ENCODE results near the gene EPN2. TPM values are rescaled to one million over a fixed set of nuclear protein-coding genes. Genes with fewer than 3 reads are reported as not detected.

Gene EPN2
- total and polyA plus RNA-seq, 7 donors, result 11.6 to 36.0 (median 25.3) TPM

GRCh38 chr17:19363114-19363438 is 125.9 kb downstream of the EPN2 start:
- peak overlapping the region; percentile 76 for H3K27ac ChIP-seq
- WGBS, 3 donors, result 21 to 26% (median 23%) methylated on average over 14 of the region's 14 CpGs
- DNase-seq, result no peak
- H3K27me3 ChIP-seq (ENCODE audit: insufficient read depth in 3 of 3, low read length in 2 of 3), result no peaks in the 10 kb centered on the region
- intact Hi-C loops (cut with DNase I), result loop anchor here (2.0 to 10.0 kb wide), 4 partner anchors 84 to 404 kb away; no protein-coding TSS in a partner anchor
- H3K4me1 ChIP-seq, result no peaks in the 10 kb centered on the region
- TF ChIP-seq CTCF (IDR thresholded peaks at IDR 0.05), result no peak
- H3K9me3 ChIP-seq, result no peaks in the 10 kb centered on the region
- peak overlapping the region; percentile 90 for H3K4me3 ChIP-seq
- no peaks in the 10 kb centered on the region for H3K36me3 ChIP-seq (ENCODE audit: insufficient read depth in 1 of 2, low read depth in 1 of 2)
- no peak for ATAC-seq

DNA sequence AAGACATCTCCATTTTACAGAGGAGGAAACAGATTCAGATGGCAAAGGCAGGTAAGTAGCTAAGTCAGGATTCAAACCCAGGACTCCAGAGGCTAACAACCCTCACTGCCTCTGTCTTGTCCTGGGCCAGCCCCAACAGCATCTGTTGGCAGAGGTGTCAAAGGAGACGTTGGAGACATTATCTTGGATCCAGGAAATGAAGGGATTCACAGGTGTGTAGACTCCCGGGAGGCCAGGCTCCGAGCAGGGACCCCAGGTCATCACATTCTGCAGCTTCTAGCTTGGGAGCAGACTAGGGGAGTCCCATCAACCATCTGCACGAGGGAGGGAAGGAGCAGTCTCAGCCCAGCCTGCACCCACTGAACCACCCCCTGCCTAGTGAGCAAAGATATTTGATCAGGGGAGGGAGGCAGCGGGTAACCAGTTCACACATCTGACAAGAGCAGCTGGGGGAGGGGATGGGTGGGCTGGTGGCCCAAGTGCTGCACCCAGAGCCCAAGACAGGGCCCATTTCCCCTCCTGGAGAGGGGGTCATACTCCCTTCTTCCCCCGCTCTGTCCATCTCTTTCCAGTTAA is 126.4 kb downstream of the EPN2 start:
- no peaks in the 10 kb centered on the region for H3K36me3 ChIP-seq (ENCODE audit: insufficient read depth in 1 of 2, low read depth in 1 of 2)
- DNase-seq, result peak in 1 of 2 donors; percentile 41
- no peak overlapping the region for H3K4me3 ChIP-seq
- no peak for ATAC-seq
- WGBS, 3 donors, result 40 to 51% (median 49%) methylated on average over 6 of the region's 6 CpGs
- no peak for TF ChIP-seq CTCF (IDR thresholded peaks at IDR 0.05)
- H3K27ac ChIP-seq, result no peak overlapping the region
- H3K9me3 ChIP-seq, result no peaks in the 10 kb centered on the region
- intact Hi-C loops (cut with DNase I), result loop anchor here (2.0 to 10.0 kb wide), 4 partner anchors 83 to 403 kb away; no protein-coding TSS in a partner anchor
- H3K4me1 ChIP-seq, result no peaks in the 10 kb centered on the region
- H3K27me3 ChIP-seq (ENCODE audit: insufficient read depth in 3 of 3, low read length in 2 of 3), result no peaks in the 10 kb centered on the region

GRCh38 chr17:19364699-19365498 is 127.7 kb downstream of the EPN2 start:
- Histone ChIP-seq H3K27ac (no peak overlapping the region), H3K4me3 (no peak overlapping the region), H3K36me3 (ENCODE audit: insufficient read depth in 1 of 2, low read depth in 1 of 2) (no peaks in the 10 kb centered on the region), H3K4me1 (no peaks in the 10 kb centered on the region), H3K9me3 (no peaks in the 10 kb centered on the region), H3K27me3 (ENCODE audit: insufficient read depth in 3 of 3, low read length in 2 of 3) (no peaks in the 10 kb centered on the region)
- intact Hi-C loops (cut with DNase I), result loop anchor here in 1 of 2 donors (10.0 kb wide), 1 partner anchor 400 kb away; no protein-coding TSS in a partner anchor
- 56 to 63% (median 61%) methylated on average over 13 to 14 of the region's 14 CpGs for WGBS, 3 donors
- DNase-seq (peak in 1 of 2 donors; percentile 49), ATAC-seq (no peak)
- no peak for TF ChIP-seq CTCF (IDR thresholded peaks at IDR 0.05)

- DNase-seq (no peak), ATAC-seq (no peak)
- Histone ChIP-seq H3K27ac (no peak overlapping the region), H3K4me3 (no peak overlapping the region), H3K36me3 (ENCODE audit: insufficient read depth in 1 of 2, low read depth in 1 of 2) (no peaks in the 10 kb centered on the region), H3K4me1 (no peaks in the 10 kb centered on the region), H3K9me3 (no peaks in the 10 kb centered on the region), H3K27me3 (ENCODE audit: insufficient read depth in 3 of 3, low read length in 2 of 3) (no peaks in the 10 kb centered on the region)
- intact Hi-C loops (cut with DNase I), result loop anchor here in 1 of 2 donors (10.0 kb wide), 1 partner anchor 399 kb away; no protein-coding TSS in a partner anchor
- no peak for TF ChIP-seq CTCF (IDR thresholded peaks at IDR 0.05)
- WGBS, 3 donors, result 75 to 96% (median 79%) methylated on average over 4 of the region's 4 CpGs
Observed at GRCh38 chr17:19365499-19365817, 128.3 kb downstream of the EPN2 start.

All from psoas muscle (tissue), 8 donors.